Neuronal stem cell (in vitro differentiated cells): ENCODE measurements around the gene LIPA.

ENCODE experiments used
- DNase-seq: peaks from one replicate; pipeline ENCODE4 v3.0.0-alpha.2; 2013; ENCODE audit warnings: low spot score
- H2AFZ ChIP-seq: one replicate; pipeline ENCODE4 v1.6.1; 2013; ENCODE audit warnings: mild to moderate bottlenecking, low read length, inconsistent platforms
- H2AK5ac ChIP-seq: 2 replicates; pipeline ENCODE4 v1.6.1; 2013; ENCODE audit warnings: low read depth, mild to moderate bottlenecking, inconsistent platforms, low read length, moderate library complexity, mixed read lengths
- H2BK120ac ChIP-seq: 2 replicates; pipeline ENCODE4 v1.6.1; 2013; ENCODE audit warnings: low read depth, mild to moderate bottlenecking, inconsistent platforms, low read length, moderate library complexity, mixed read lengths
- H2BK12ac ChIP-seq: one replicate; pipeline ENCODE4 v1.6.1; 2013; ENCODE audit warnings: low read length, inconsistent platforms
- H2BK15ac ChIP-seq: 2 replicates; pipeline ENCODE4 v1.6.1; 2013; ENCODE audit warnings: mild to moderate bottlenecking, low read length, inconsistent platforms, mixed read lengths
- H2BK5ac ChIP-seq: one replicate; pipeline ENCODE4 v1.6.1; 2013; ENCODE audit warnings: inconsistent platforms, mild to moderate bottlenecking, low read length, moderate library complexity
- H3K14ac ChIP-seq: one replicate; pipeline ENCODE4 v1.6.1; 2013; ENCODE audit warnings: low read length, inconsistent platforms
- H3K18ac ChIP-seq: 2 replicates; pipeline ENCODE4 v1.6.1; 2013; ENCODE audit warnings: low read length, inconsistent platforms
- H3K23ac ChIP-seq: 2 replicates; pipeline ENCODE4 v1.6.1; 2013; ENCODE audit warnings: low read depth, mild to moderate bottlenecking, mixed read lengths, low read length, inconsistent platforms; ENCODE audit not compliant: poor library complexity
- H3K27ac ChIP-seq: replicated peaks from 3 replicates; pipeline ENCODE4 v1.5.1; 2013; ENCODE audit warnings: low read length, inconsistent platforms
- H3K27me3 ChIP-seq, 3 experiments: 2 replicates each; pipeline ENCODE4 v1.6.1; 2013; ENCODE audit warnings: low read length in 3 of 3, mild to moderate bottlenecking in 2 of 3, inconsistent platforms in 1 of 3, low read depth in 1 of 3, mixed read lengths in 1 of 3, moderate library complexity in 1 of 3; ENCODE audit not compliant: control insufficient read depth in 3 of 3, insufficient read depth in 3 of 3
- H3K36me3 ChIP-seq, 2 donors: replicated peaks in 1 of 2; 2 replicates each; pipeline ENCODE4 v1.6.1; 2013; ENCODE audit warnings: low read length in 2 of 2; ENCODE audit not compliant: control insufficient read depth in 2 of 2, insufficient read depth in 2 of 2
- H3K4ac ChIP-seq: 2 replicates; pipeline ENCODE4 v1.6.1; 2013; ENCODE audit warnings: inconsistent platforms, mild to moderate bottlenecking, low read length, moderate library complexity
- H3K4me1 ChIP-seq, 2 donors: 1 replicate in 1 of 2; 2 replicates in 1 of 2; pipeline ENCODE4 v1.6.1; 2013; ENCODE audit warnings: low read length in 2 of 2, low read depth in 1 of 2; ENCODE audit not compliant: control insufficient read depth in 2 of 2, insufficient read depth in 1 of 2
- H3K4me2 ChIP-seq: one replicate; pipeline ENCODE4 v1.6.1; 2013; ENCODE audit warnings: mild to moderate bottlenecking, low read length, inconsistent platforms; ENCODE audit not compliant: insufficient read depth, poor library complexity, severe bottlenecking
- H3K4me3 ChIP-seq, 2 donors: 2 replicates each; pipeline ENCODE4 v1.5.1; 2013; ENCODE audit warnings: low read length in 2 of 2, mild to moderate bottlenecking in 2 of 2, inconsistent platforms in 1 of 2, moderate library complexity in 1 of 2
- H3K79me1 ChIP-seq: one replicate; pipeline ENCODE4 v1.6.1; 2013; ENCODE audit warnings: low read depth, mild to moderate bottlenecking, inconsistent platforms, low read length, moderate library complexity
- H3K9ac ChIP-seq: one replicate; pipeline ENCODE4 v1.6.1; 2013; ENCODE audit warnings: mild to moderate bottlenecking, low read depth, low read length, inconsistent platforms; ENCODE audit not compliant: poor library complexity
- H3K9me3 ChIP-seq, 2 donors: replicated peaks in 1 of 2; 2 replicates each; pipeline versions ENCODE3 to v1.6.1; 2013; ENCODE audit warnings: low read length in 2 of 2, mild to moderate bottlenecking in 2 of 2, inconsistent platforms in 1 of 2, low read depth in 1 of 2, mixed read lengths in 1 of 2, moderate library complexity in 1 of 2; ENCODE audit not compliant: control insufficient read depth in 2 of 2, insufficient read depth in 1 of 2
- H4K8ac ChIP-seq: one replicate; pipeline ENCODE4 v1.6.1; 2013; ENCODE audit warnings: low read depth, mild to moderate bottlenecking, inconsistent platforms, low read length, moderate library complexity
- H4K91ac ChIP-seq: one replicate; pipeline ENCODE4 v1.6.1; 2013; ENCODE audit warnings: low read length, low read depth, mild to moderate bottlenecking, inconsistent platforms; ENCODE audit not compliant: poor library complexity
- WGBS, 2 donors: extraction: QIAGEN DNeasy Blood & Tissue Kit; methylation state at CpG; one replicate each; pipeline ENCODE4 v1.1.7; 2013; ENCODE audit warnings: missing lambda C conversion rate in 2 of 2, mixed read lengths in 1 of 2; ENCODE audit not compliant: insufficient read length in 2 of 2, insufficient replicate concordance in 1 of 2; ENCODE audit errors: extremely low coverage in 2 of 2; 5-methylcytosine and 5-hydroxymethylcytosine counted together

The LIPA gene

GRCh38 chr10:89228962-89229361 is 22.6 kb downstream of the LIPA start:
- Histone ChIP-seq H3K23ac (no peak overlapping the region), H2BK15ac (no peak overlapping the region), H3K27ac (no peak overlapping the region), H2BK120ac (no peak overlapping the region), H3K36me3 (no peaks in the 10 kb centered on the region), H3K4ac (no peak overlapping the region), H2BK5ac (no peak overlapping the region), H2AK5ac (no peak overlapping the region), H2AFZ (no peak overlapping the region), H3K4me1 (peaks cover 0 to 7% of the 10 kb centered on the region in 2 donors), H4K91ac (no peak overlapping the region), H3K9me3 (peaks cover 2 to 22% of the 10 kb centered on the region in 2 donors), H3K79me1 (no peaks in the 10 kb centered on the region), H3K9ac (no peak overlapping the region), H2BK12ac (no peak overlapping the region), H3K4me2 (no peak overlapping the region), H3K18ac (no peak overlapping the region), H3K14ac (no peak overlapping the region), H4K8ac (no peak overlapping the region), H3K27me3 (peaks cover 0 to 10% (median 2%) of the 10 kb centered on the region in 3 experiments), H3K4me3 (no peak overlapping the region)
- DNase-seq, result no peak

- Histone ChIP-seq H3K36me3 (no peaks in the 10 kb centered on the region), H3K27ac (no peak overlapping the region), H3K9ac (no peak overlapping the region), H3K18ac (no peak overlapping the region), H3K4me2 (no peak overlapping the region), H3K9me3 (peaks cover 2 to 22% of the 10 kb centered on the region in 2 donors), H2AFZ (no peak overlapping the region), H3K14ac (no peak overlapping the region), H3K23ac (no peak overlapping the region), H3K4me3 (no peak overlapping the region), H2BK12ac (no peak overlapping the region), H4K91ac (no peak overlapping the region), H3K4me1 (peaks cover 0 to 7% of the 10 kb centered on the region in 2 donors), H3K79me1 (no peaks in the 10 kb centered on the region), H2AK5ac (no peak overlapping the region), H2BK5ac (no peak overlapping the region), H2BK120ac (no peak overlapping the region), H3K4ac (no peak overlapping the region), H4K8ac (no peak overlapping the region), H3K27me3 (peaks cover 0 to 6% (median 2%) of the 10 kb centered on the region in 3 experiments), H2BK15ac (no peak overlapping the region)
- no CpG with 5 or more reads among the region's 3 CpGs for WGBS, 2 donors
- no peak for DNase-seq
Measured at GRCh38 chr10:89228146-89228545, 23.4 kb downstream of the LIPA start.

- H3K9me3 ChIP-seq, result peaks cover 2 to 17% of the 10 kb centered on the region in 2 donors
- H3K4me1 ChIP-seq, result peaks cover 0 to 5% of the 10 kb centered on the region in 2 donors
- WGBS, 2 donors, result no CpG with 5 or more reads among the region's 1 CpG
- peaks cover 0 to 2% (median 0%) of the 10 kb centered on the region in 3 experiments for H3K27me3 ChIP-seq
- H2AFZ ChIP-seq, result no peak overlapping the region
- H3K18ac ChIP-seq, result no peak overlapping the region
- H4K91ac ChIP-seq, result no peak overlapping the region
- H3K27ac ChIP-seq, result no peak overlapping the region
- no peak for DNase-seq
- no peak overlapping the region for H3K9ac ChIP-seq
- no peak overlapping the region for H2BK120ac ChIP-seq
- no peaks in the 10 kb centered on the region for H3K36me3 ChIP-seq
- H4K8ac ChIP-seq, result no peak overlapping the region
- no peak overlapping the region for H3K14ac ChIP-seq
- no peaks in the 10 kb centered on the region for H3K79me1 ChIP-seq
- H2BK12ac ChIP-seq, result no peak overlapping the region
- no peak overlapping the region for H2AK5ac ChIP-seq
- no peak overlapping the region for H3K4me2 ChIP-seq
- H2BK15ac ChIP-seq, result no peak overlapping the region
- H3K4me3 ChIP-seq, result no peak overlapping the region
- no peak overlapping the region for H3K4ac ChIP-seq
- no peak overlapping the region for H3K23ac ChIP-seq
- no peak overlapping the region for H2BK5ac ChIP-seq
Measured at GRCh38 chr10:89226891-89227290, 24.7 kb downstream of the LIPA start.

- no peaks in the 10 kb centered on the region for H3K79me1 ChIP-seq
- WGBS, 2 donors, result no CpG with 5 or more reads among the region's 18 CpGs
- H3K4me2 ChIP-seq, result no peak overlapping the region
Measured at GRCh38 chr10:89224739-89225443, 26.7 kb downstream of the LIPA start.

More at GRCh38 chr10:89224739-89225443, 26.7 kb downstream of the LIPA start:
- DNase-seq, result no peak
- no peak overlapping the region for H3K14ac ChIP-seq
- H3K4me1 ChIP-seq, result peaks cover 0 to 5% of the 10 kb centered on the region in 2 donors
- no peak overlapping the region for H3K18ac ChIP-seq
- H2BK120ac ChIP-seq, result no peak overlapping the region
- peak overlapping the region; percentile 71 for H2AFZ ChIP-seq
- no peak overlapping the region for H4K8ac ChIP-seq
- no peak overlapping the region for H2BK15ac ChIP-seq
- no peak overlapping the region for H3K4ac ChIP-seq
- H3K9me3 ChIP-seq, result peaks cover 2 to 17% of the 10 kb centered on the region in 2 donors
- H3K27me3 ChIP-seq, result peaks cover 0 to 2% (median 0%) of the 10 kb centered on the region in 3 experiments
- no peaks in the 10 kb centered on the region for H3K36me3 ChIP-seq
- H3K27ac ChIP-seq, result no peak overlapping the region
- no peak overlapping the region for H2AK5ac ChIP-seq
- no peak overlapping the region for H3K9ac ChIP-seq
- H2BK5ac ChIP-seq, result no peak overlapping the region
- H3K4me3 ChIP-seq, result no peak overlapping the region
- no peak overlapping the region for H2BK12ac ChIP-seq
- no peak overlapping the region for H4K91ac ChIP-seq
- no peak overlapping the region for H3K23ac ChIP-seq
